GM18499 (cell line): Measurements from ENCODE around the gene ZNF799.
A peak's percentile ranks its signal among the peaks of the same experiment; 100 is the strongest.
"Not testable (repeated sequence)": the region's sequence is repeated elsewhere in the genome, so short reads cannot be mapped to it uniquely, and the experiment has no call there.

Experiments
- ATAC-seq: cut with Tn5 transposase; IDR thresholded peaks from one replicate; pipeline ENCODE4 v1.9.1; 2021; ENCODE audit warnings: moderate number of reproducible peaks; ENCODE audit not compliant: insufficient read depth, unreplicated experiment

The ZNF799 gene

GRCh38 chr19:12400633-12401502 is at the start of gene ZNF799:
TSS of gene ZNF799 (minus strand) at chr19:12401271. CDS start at chr19:12401070, 201 bp downstream.
- peak; percentile 60 for ATAC-seq

- no peak for ATAC-seq
Measured at GRCh38 chr19:12450844-12451243, 49.8 kb upstream of the ZNF799 start.

- no peak for ATAC-seq
Measured at GRCh38 chr19:12448808-12449207, 47.7 kb upstream of the ZNF799 start.

GRCh38 chr19:12440541-12441316 is 39.7 kb upstream of the ZNF799 start, which contains the start of gene ZNF443:
TSS of gene ZNF443 (minus strand) at chr19:12441021. CDS start at chr19:12440914, 107 bp downstream.
- ATAC-seq: peak; percentile 78

GRCh38 chr19:12439686-12440540 is 38.8 kb upstream of the ZNF799 start:
- not testable (repeated sequence) for ATAC-seq

GRCh38 chr19:12430726-12431299 is 29.7 kb upstream of the ZNF799 start:
- ATAC-seq: not testable (repeated sequence)

GRCh38 chr19:12425888-12426274 is 24.8 kb upstream of the ZNF799 start:
- ATAC-seq: no peak

GRCh38 chr19:12425236-12425887 is 24.3 kb upstream of the ZNF799 start:
- ATAC-seq: no peak

GRCh38 chr19:12417273-12417672 is 16.2 kb upstream of the ZNF799 start:
- ATAC-seq: not testable (repeated sequence)

- no peak for ATAC-seq
Measured at GRCh38 chr19:12411893-12412292, 10.8 kb upstream of the ZNF799 start.

GRCh38 chr19:12399901-12400632 is 1.0 kb downstream of the ZNF799 start:
- peak; percentile 26 for ATAC-seq

- ATAC-seq: not testable (repeated sequence)
Measured at GRCh38 chr19:12391148-12391547, 9.9 kb downstream of the ZNF799 start.

- ATAC-seq: not testable (repeated sequence)
Measured at GRCh38 chr19:12386365-12386764, 14.7 kb downstream of the ZNF799 start.

- ATAC-seq: no peak
Measured at GRCh38 chr19:12380444-12380737, 20.7 kb downstream of the ZNF799 start.

- no peak for ATAC-seq
Measured at GRCh38 chr19:12379732-12380443, 21.2 kb downstream of the ZNF799 start.

- no peak for ATAC-seq
Measured at GRCh38 chr19:12374026-12374425, 27.0 kb downstream of the ZNF799 start.

GRCh38 chr19:12365236-12366162 is 35.6 kb downstream of the ZNF799 start, which contains the start of gene ZNF442:
TSS of gene ZNF442 (minus strand) at chr19:12365683. CDS start at chr19:12363631, 2,052 bp downstream.
- ATAC-seq: peak; percentile 60
